ENCODE results near the gene ZNF143.
"Not testable (repeated sequence)": the region's sequence is repeated elsewhere in the genome, so short reads cannot be mapped to it uniquely, and the experiment has no call there.

The ZNF143 gene

DNA sequence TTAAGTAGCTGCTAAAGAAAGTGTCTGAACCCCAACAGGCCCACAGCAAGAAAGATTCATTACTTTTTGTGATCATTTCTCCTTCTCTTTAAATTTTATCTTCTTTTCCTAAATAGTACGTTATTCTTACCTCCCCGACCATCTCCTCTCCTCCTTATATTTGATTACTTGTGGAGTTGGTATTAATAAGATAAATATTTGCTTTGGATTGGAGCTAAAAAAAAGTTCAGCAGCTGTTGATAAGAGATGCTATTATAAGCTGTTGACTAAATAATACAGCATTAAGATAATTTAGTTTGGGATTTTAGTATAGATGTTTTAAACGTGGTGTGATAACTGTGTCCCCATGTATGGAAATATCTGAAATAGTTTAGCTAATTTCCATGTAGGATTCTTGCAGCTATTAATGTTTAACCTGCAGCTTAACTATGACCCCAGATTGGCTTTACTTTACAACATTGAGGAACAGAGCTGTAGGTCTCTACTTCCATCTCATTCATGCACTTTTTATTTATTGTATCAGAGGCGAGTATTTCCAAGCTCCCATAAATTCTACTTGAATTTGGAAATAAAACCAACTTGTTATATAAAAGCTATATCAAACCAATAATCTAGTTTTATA lies 37.8 kb downstream of the ZNF143 start:
- TF ChIP-seq ZFX (IDR thresholded peaks at IDR 0.05; ENCODE audit: borderline replicate concordance): no peak
- TF ChIP-seq, protein P1, sequence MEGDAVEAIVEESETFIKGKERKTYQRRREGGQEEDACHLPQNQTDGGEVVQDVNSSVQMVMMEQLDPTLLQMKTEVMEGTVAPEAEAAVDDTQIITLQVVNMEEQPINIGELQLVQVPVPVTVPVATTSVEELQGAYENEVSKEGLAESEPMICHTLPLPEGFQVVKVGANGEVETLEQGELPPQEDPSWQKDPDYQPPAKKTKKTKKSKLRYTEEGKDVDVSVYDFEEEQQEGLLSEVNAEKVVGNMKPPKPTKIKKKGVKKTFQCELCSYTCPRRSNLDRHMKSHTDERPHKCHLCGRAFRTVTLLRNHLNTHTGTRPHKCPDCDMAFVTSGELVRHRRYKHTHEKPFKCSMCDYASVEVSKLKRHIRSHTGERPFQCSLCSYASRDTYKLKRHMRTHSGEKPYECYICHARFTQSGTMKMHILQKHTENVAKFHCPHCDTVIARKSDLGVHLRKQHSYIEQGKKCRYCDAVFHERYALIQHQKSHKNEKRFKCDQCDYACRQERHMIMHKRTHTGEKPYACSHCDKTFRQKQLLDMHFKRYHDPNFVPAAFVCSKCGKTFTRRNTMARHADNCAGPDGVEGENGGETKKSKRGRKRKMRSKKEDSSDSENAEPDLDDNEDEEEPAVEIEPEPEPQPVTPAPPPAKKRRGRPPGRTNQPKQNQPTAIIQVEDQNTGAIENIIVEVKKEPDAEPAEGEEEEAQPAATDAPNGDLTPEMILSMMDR (IDR thresholded peaks at IDR 0.05): no peak
- H3K27ac ChIP-seq: 0 out of 2 replicates have a peak overlapping the region, but pooled peaks have one; percentile 19

DNA sequence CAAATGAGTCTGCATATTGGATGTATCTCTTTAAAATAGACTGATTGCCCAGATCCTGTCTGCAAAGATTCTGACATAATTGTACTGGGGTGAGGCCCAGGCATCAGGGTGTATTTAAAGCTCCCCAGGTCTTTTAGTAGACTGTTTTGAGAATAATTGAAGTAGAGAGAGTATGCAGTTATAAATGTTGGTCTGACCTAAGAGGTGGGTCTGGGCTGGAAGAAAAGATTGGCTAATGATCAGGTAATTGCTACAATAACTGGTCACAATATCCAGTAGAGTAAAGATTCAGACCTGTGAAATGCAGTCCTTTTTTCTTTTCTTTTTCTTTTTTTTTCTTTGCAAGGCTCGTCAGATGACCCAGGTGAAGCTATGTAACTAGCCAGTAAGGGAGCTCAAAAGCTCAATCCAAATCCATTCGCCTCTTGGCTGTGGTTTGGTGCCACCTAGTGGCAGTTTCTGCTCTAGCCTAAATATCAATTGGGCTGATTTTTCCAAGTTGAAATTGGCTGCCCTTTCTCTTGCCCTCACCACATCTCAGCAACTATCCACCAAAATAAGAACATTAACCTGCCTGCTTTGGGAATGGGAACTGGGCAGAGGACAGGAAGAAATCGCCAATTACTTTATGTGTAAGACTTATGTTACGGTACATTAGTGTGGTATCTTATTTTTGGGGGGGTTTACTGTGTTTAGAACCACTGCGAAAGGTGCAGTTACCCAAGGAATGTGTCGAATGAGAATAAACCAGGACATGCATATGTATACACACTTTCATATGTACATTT lies 45.9 kb downstream of the ZNF143 start:
- no peak for TF ChIP-seq ZFX (IDR thresholded peaks at IDR 0.05; ENCODE audit: borderline replicate concordance)
- TF ChIP-seq, protein P1 (IDR thresholded peaks at IDR 0.05): peak; percentile 94
- 0 out of 2 replicates have a peak overlapping the region, but pooled peaks have one; percentile 4 for H3K27ac ChIP-seq

DNA sequence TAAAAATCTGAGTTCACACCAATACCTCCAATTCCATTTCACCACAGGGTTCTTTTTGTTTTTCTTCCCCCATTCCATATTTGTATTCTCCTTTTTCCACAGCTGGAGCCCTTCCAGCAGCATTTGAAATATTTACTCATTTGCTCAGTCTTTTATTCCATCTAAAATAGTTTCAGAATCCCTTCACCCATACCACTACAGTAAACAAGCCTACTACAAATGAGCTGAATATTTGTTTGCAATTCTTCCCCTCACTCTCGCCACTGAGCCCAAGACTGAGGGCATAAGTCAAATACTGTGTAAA lies 46.4 kb downstream of the ZNF143 start:
- no peak overlapping the region for H3K27ac ChIP-seq

DNA sequence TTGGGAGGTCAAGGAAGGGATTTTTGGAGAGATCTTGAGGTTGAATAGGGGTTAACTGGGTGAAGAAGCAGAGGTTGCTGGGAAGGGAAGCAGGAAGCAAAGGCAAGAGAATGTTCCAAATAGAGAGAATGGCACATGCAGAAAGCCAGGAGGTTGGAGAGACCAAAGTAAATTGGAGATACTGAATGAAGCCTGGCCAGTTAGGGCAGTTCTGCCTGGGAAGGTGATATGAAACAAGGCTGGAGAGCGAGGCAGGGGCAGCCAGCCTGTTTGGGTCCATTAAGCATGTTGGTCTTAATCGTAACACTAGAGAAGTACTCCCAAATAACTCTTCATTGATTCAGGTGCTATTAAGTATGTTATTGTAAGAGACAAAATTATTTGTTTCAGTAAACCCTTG lies 48.2 kb downstream of the ZNF143 start:
- TF ChIP-seq, protein P1 (IDR thresholded peaks at IDR 0.05): no peak
- no peak for TF ChIP-seq ZFX (IDR thresholded peaks at IDR 0.05; ENCODE audit: borderline replicate concordance)
- no peak overlapping the region for H3K27ac ChIP-seq

More for the DNA sequence above, 46.4 kb downstream of the ZNF143 start:
- no peak for TF ChIP-seq ZFX (IDR thresholded peaks at IDR 0.05; ENCODE audit: borderline replicate concordance)
- TF ChIP-seq, protein P1 (IDR thresholded peaks at IDR 0.05): no peak

DNA sequence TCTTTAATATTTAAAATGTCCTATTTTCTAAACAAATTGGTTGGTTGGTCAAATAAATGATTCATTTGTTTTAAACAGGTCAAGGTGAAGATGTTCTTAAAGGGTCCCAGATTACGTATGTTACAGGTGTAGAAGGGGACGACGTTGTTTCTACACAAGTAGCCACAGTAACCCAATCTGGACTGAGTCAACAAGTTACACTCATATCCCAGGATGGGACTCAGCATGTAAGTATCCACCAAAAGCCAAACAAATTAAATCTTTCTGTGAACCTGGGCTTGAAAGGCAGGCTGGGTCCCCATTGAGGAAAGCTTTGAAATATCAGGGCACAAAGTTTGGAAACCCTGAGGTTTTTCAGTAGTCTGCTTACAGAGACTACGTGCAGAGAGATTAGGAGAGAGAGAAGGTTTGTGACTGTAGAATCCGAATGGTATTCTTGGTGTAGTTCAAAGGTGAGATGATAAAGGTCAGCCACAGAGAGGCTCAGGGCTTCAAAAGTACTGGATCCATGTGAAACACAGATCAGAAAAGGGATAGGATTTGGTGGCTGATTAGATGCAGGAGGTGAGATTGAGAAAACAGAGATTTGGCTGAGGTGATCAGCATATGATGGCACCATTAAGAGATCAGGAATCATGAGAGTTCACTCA lies 51.7 kb downstream of the ZNF143 start:
- TF ChIP-seq, protein P1 (IDR thresholded peaks at IDR 0.05): no peak
- TF ChIP-seq ZFX (IDR thresholded peaks at IDR 0.05; ENCODE audit: borderline replicate concordance): no peak
- H3K27ac ChIP-seq: no peak overlapping the region

DNA sequence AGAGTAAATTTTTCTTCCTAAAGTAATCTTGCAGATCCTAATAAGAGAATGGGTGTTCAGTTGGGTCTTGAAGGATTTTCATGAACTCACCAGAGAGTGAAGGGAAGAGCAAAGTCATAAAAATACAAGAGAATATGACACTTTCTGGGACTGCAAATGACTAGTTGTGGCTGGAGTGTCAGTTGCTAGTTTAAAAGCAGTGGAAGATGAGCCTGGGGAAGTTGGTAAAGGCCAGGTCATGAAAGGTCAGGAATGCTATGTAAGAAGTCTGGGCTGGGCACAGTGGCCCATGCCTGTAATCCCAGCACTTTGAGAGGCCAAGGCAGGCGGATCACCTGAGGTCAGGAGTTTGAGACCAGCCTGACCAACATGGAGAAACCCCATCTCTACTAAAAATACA lies 53.8 kb downstream of the ZNF143 start:
- not testable (repeated sequence) for H3K27ac ChIP-seq

DNA sequence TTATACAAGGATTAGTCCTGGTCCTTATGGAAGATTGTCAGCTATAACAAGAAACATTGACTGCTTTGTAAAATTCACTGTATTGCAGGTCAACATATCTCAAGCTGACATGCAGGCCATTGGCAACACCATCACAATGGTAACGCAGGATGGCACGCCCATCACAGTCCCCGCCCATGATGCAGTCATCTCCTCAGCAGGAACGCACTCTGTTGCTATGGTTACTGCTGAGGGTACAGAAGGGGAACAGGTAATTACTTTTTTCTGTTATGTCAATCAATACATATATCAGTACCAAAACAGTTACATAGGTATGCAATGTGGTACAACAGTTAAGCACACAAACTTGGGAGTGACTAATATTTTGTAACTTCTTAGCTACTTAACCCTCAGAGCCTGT lies 55.3 kb downstream of the ZNF143 start:
- no peak overlapping the region for H3K27ac ChIP-seq
- TF ChIP-seq, protein P1 (IDR thresholded peaks at IDR 0.05): no peak
